Endothelial cell of umbilical vein (primary cell): ENCODE data around the gene ARHGEF11.

Source experiments
- EZH2 ChIP-seq: IDR thresholded peaks from 2 replicates; pipeline ENCODE4 v1.6.1; 2012; ENCODE audit warnings: borderline replicate concordance, low read depth, mild to moderate bottlenecking, moderate library complexity, low read length, inconsistent platforms; ENCODE audit not compliant: severe bottlenecking
- FOS ChIP-seq: IDR thresholded peaks from 2 replicates; pipeline ENCODE4 v1.6.1; 2011; ENCODE audit warnings: mild to moderate bottlenecking, low read length, moderate library complexity, borderline replicate concordance; ENCODE audit not compliant: insufficient read depth
- JUN ChIP-seq: IDR thresholded peaks from 2 replicates; pipeline ENCODE4 v1.6.1; 2011; ENCODE audit warnings: borderline replicate concordance, low read depth; ENCODE audit not compliant: insufficient read length, insufficient read depth
- MYC ChIP-seq: IDR thresholded peaks from one replicate; pipeline ENCODE4 v1.6.1; 2011; ENCODE audit warnings: mild to moderate bottlenecking, low read depth, low read length
- POLR2A ChIP-seq: IDR thresholded peaks from 2 replicates; pipeline ENCODE4 v1.6.1; 2012; ENCODE audit warnings: low read depth, mild to moderate bottlenecking, control low read depth, low read length
- POLR2AphosphoS5 ChIP-seq: IDR thresholded peaks from 2 replicates; pipeline ENCODE4 v1.6.1; 2012; ENCODE audit warnings: low read depth, mild to moderate bottlenecking, control low read depth, low read length, moderate library complexity; ENCODE audit not compliant: insufficient read depth
- TF ChIP-seq, protein P1 (sequence below), 2 donors: IDR thresholded peaks; 1 replicate in 1 of 2; 2 replicates in 1 of 2; pipeline ENCODE4 v1.5.1; 2011; ENCODE audit warnings: low read length in 2 of 2, mild to moderate bottlenecking in 2 of 2, moderate library complexity in 2 of 2, control low read depth in 1 of 2, inconsistent platforms in 1 of 2, low read depth in 1 of 2; ENCODE audit not compliant: insufficient read depth in 1 of 2; ENCODE audit errors: extremely low read depth in 1 of 2
- TF ChIP-seq, protein P2 (sequence below): IDR thresholded peaks from 2 replicates; pipeline ENCODE4 v1.6.1; 2011; ENCODE audit not compliant: insufficient read depth, insufficient read length

DNA sequence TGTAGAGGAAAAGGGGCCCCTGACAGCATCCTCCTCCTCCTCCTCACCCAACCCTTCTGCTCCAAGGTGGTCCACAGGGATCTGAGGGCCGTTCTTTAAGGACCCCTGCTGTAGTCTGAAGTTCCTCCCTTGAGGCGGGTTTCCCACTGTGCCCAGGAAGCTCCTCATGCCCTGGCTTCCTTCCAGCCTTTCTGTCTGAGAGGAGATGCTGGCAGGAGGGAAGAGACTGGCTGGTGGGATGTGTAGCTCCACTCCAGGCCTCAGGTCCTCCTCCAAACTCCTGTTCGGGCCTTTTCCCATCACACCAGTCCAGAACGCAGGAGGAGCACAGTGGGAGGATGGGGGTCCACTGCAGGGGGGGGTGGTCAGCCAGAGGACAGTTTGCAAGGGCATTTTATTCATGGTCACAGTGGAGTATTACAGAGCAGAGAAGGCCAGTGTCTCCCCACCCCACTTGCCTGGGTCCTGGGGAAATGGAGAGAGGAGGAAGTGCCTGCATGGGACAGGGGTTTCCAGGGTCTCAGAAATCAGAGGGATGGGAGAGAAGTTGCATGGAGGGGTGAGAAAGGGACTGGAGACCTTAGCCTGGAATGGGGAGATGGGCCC is 46.2 kb upstream of the ARHGEF11 start:
- TF ChIP-seq POLR2A = no peak
- TF ChIP-seq, protein P1, sequence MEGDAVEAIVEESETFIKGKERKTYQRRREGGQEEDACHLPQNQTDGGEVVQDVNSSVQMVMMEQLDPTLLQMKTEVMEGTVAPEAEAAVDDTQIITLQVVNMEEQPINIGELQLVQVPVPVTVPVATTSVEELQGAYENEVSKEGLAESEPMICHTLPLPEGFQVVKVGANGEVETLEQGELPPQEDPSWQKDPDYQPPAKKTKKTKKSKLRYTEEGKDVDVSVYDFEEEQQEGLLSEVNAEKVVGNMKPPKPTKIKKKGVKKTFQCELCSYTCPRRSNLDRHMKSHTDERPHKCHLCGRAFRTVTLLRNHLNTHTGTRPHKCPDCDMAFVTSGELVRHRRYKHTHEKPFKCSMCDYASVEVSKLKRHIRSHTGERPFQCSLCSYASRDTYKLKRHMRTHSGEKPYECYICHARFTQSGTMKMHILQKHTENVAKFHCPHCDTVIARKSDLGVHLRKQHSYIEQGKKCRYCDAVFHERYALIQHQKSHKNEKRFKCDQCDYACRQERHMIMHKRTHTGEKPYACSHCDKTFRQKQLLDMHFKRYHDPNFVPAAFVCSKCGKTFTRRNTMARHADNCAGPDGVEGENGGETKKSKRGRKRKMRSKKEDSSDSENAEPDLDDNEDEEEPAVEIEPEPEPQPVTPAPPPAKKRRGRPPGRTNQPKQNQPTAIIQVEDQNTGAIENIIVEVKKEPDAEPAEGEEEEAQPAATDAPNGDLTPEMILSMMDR (IDR thresholded peaks at IDR 0.05; ENCODE audit: extremely low read depth in 1 of 2, insufficient read depth in 1 of 2, low read depth in 1 of 2, low read length in 2 of 2) = no peak
- no peak for TF ChIP-seq EZH2
- no peak for TF ChIP-seq POLR2AphosphoS5
- no peak for TF ChIP-seq MYC
- TF ChIP-seq, protein P2, sequence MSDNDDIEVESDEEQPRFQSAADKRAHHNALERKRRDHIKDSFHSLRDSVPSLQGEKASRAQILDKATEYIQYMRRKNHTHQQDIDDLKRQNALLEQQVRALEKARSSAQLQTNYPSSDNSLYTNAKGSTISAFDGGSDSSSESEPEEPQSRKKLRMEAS = no peak
- TF ChIP-seq JUN = no peak
- TF ChIP-seq FOS = no peak
